ENCODE results near the gene SIGLEC9.

SIGLEC9 gene

DNA sequence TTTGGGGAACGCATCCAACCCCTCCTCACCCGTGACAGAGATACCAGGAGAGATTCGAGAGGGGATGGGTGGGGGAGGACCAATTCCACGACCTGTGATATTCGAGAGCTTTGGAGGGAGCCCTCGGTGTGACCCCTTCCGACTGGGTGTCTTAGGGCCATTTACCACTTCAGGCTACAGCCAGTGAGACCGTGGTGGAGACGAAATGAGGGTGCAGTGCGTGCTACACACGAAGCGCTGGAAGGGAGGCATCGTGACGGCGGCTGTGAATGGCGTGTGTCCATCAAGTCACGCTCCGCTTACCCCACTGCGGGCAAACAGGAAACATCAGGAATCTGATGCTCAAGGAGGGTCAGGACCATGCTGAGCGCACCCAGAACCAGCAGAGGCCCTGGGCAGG lies 26.9 kb upstream of the SIGLEC9 start:
- no peak for DNase-seq

DNA sequence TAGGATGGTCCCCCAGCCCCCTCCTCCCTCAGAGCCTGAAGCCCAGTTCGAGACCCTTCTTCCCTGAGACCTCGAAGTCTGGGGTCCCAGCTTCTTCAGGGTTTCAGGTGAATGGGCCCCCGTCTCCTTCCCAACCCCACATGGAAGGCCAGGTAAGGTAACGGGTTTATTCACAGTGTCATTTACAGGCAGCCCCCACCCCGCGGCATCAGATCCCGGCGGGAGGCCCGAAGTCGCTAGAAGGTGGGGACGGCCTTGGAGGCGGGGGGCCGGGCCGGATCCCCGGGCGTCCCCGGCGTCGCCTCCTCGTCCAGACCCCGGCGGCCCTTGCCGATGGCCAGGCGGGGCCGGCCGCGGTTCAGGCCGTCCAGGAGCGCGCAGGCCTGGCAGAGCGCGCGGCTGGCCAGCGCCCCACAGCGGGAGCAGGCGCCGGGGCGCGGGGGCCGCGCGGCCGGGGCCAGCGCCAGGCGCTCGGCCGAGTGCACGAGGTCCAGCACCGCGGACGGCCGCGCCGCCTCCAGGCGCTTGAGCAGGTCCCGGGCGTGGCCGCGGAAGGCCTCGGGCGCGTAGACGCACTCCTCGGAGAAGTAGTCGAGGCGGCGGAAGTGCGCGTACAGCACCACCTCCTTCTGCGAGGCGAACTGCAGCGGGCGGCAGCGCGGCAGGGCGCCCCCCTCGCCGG lies 26.2 kb upstream of the SIGLEC9 start:
- no peak for DNase-seq

GRCh38 chr19:51099047-51099382 lies 25.7 kb upstream of the SIGLEC9 start:
- DNase-seq, result no peak

DNA sequence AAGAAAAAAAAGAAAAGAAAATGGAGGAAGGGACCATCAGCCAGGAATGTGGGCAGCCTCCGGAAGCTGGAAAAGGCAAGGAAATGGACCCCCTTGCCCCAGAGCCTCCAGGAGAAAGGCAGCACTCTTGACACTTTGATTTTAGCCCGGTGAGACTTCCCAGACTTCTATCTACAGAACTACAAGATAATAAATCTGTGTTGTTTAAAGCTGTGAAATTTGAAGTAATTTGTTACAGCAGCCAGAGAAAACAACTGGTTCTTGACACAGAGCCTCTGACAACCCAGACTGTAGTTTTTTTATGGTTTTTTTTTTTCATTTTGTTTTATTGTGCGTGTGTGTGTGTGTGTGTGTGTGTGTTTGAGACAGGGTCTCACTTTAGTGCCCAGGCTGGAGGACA lies 24.1 kb upstream of the SIGLEC9 start:
- DNase-seq, result no peak

- no peak for DNase-seq
Measured at GRCh38 chr19:51101171-51101865, 23.4 kb upstream of the SIGLEC9 start.

GRCh38 chr19:51102991-51103390 lies 21.7 kb upstream of the SIGLEC9 start:
- DNase-seq, result no peak

DNA sequence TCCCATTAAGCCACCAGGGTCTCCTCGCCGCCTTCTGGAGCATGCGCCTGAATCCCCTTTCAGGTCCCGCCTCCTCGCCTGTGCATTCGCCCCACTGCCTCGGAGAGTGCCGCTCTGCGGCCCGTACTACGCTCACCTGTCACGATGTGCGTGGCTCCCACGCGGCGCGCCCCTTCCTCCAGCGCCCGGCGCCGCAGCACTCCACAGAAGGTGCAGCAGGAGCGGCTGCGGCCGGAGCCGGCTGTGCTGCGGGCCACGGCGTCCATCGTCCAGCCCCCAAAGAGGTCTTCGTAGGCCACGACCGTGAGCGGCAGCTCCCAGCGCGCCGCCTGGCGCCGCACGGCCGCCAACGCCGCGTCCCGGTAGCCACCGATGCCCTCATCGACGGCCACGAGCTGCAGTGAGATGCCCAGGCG lies 20.8 kb upstream of the SIGLEC9 start:
- DNase-seq, result no peak

- no peak for DNase-seq
Measured at GRCh38 chr19:51107406-51108065, 17.2 kb upstream of the SIGLEC9 start.

- DNase-seq, result peak; percentile 97
Measured at GRCh38 chr19:51108066-51108804, 16.5 kb upstream of the SIGLEC9 start, which contains the start of gene CTU1. CTU1 (minus strand) TSS chr19:51108409; CDS start chr19:51104569, 3,840 bp downstream.

- DNase-seq, result no peak
Measured at GRCh38 chr19:51108805-51109146, 15.9 kb upstream of the SIGLEC9 start.

GRCh38 chr19:51110666-51110971 lies 14.1 kb upstream of the SIGLEC9 start:
- no peak for DNase-seq

- DNase-seq, result no peak
Measured at GRCh38 chr19:51111606-51112005, 13.1 kb upstream of the SIGLEC9 start.

DNA sequence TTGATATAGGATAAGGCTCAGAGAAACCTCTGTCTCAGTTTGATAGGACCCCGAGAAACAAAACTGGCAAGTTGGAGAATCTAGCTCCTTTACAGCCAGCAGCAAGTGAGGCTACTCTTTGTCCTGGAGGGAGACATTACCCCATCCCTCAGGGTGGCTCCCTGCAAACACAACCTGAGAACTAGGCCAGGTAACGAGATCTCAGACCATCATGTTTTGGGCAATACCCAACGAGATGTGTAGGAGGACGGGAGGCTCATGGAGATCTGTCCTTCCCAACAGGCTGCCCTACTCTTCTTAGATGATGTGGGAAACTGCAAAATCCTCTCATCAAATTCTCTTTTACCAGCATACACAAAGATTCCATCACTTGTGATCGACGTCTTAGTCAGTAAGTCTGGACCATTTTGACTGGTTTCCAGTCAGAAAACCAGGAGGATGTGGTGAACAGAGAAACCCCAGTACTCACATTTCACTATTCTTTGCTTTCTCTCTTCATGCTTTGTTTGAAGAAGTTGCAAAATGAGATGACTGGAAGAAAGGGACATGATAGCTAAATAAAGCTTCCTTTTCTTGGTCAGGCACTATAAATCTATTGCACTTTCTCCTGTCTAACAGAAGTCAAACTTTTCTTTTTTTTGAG lies 10.5 kb upstream of the SIGLEC9 start:
- DNase-seq, result no peak

GRCh38 chr19:51116736-51117286 lies 7.9 kb upstream of the SIGLEC9 start:
- DNase-seq, result no peak

GRCh38 chr19:51119101-51119500 lies 5.6 kb upstream of the SIGLEC9 start:
- DNase-seq, result no peak

DNA sequence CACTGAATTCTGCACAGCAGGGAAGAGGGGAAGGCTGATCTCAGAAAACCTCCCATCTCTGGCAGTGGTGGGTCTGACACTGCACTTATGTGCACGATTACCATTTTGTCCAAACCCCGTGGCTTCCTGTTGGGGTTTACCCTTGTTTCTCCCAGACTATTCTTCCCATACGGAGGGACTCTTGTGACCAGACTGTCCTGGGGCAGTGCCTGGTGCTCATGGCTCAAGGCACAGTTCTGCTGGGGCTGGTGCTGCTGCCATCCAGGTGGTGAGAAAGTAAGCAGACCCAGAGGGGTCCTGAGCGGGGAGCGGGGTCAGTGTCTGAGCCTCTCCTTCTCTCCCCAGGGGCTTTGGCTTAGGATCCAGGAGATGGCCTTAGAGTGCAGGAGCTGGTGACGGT lies 5.1 kb upstream of the SIGLEC9 start:
- no peak for DNase-seq

- no peak for DNase-seq
Measured at GRCh38 chr19:51120160-51120559, 4.5 kb upstream of the SIGLEC9 start.

- no peak for DNase-seq
Measured at GRCh38 chr19:51121257-51121656, 3.4 kb upstream of the SIGLEC9 start.

GRCh38 chr19:51122112-51122981 lies 2.4 kb upstream of the SIGLEC9 start:
- no peak for DNase-seq

DNA sequence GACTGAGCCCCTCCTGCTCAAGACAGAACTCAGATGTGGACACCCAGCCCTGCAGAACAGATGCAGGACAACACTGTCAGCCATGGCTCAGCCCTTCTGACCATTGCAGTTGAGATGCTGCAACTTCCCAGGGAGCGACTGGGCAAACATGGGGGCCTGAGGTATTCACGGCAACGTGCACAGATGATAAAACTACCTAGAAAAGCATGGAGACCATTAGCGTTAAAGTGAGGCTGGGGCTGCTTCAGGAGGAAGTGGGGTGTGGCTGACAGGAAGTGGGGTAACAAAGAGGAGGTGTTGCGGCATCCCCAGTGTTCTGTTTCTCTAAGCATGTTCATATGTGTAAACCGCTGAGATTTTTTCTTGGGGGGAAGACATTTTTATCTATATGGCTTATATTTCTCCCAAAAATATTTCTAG lies 1.3 kb upstream of the SIGLEC9 start:
- DNase-seq, result no peak

DNA sequence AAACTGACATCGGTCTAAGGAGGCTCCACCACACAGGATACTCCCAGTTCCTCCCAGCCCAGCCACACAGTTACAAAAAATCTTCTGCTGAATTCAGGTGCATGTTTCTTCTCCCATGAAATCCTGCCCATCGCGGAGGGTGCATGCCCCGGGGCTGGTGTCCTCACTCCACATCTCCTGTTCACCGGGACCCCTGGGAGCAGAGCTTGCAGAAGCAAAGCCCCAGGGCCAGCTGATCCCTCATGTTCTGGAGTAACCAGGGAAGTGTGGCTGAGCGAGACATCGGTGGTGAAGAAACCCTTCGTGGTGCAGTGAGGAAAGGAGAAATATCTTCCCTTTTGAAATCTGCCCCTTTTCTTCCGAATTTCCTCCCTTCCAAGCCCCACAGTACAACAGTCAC lies 904 bp upstream of the SIGLEC9 start:
- DNase-seq, result no peak

GRCh38 chr19:51124216-51124615 lies 490 bp upstream of the SIGLEC9 start:
- DNase-seq, result no peak
